Measurements from ENCODE around the gene TIMELESS.
"Not testable (repeated sequence)": the region's sequence is repeated elsewhere in the genome, so short reads cannot be mapped to it uniquely, and the experiment has no call there.

Gene TIMELESS

DNA sequence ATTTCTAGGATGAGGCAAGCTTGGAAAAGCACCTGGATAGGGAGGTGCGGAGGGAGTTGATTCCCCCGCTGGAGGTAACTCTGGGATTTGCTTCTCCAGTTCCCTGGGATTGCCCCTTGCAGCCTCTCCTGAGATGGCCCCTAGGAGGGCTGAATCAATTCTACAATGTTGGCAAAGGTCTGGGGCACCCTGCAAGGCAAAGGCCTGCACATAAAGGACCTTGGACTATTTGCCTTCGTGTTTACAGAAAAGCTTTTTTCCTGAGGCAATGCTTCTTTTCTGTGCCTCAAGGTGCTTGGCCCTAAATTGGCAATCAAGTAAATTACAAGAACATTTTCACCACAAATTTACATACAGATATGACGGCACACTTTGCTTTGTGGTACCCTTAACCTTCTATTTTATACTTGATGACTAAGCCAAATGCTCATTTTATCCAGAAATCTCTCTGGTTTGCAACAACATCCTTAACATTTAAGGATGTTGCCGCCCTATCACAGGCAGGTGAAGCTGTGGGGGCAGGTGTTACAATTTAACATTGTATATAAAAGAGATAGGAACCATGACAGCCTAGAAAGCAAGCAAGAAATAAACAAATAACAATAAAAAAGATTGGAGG lies 40.3 kb downstream of the TIMELESS start:
- no peak for DNase-seq (ENCODE audit: low read depth)

DNA sequence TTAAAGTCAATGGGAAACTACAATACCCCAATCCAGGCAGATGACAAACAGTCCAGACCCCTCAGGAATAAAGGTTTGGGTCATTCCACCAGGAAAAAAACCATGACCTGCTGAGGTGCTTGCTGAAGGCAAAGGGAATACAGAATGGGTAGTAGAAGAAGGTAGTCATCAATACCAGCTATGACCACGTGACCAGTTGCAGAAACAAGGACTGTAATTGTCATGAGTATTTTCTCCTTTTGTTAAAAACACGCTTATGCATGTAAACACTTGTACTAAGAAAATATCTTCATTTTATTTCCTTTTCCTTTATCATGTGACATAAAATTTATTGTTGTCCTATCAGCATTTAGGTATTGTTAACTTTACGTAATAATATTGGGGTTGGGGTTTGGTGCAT lies 45.0 kb downstream of the TIMELESS start:
- not testable (repeated sequence) for DNase-seq (ENCODE audit: low read depth)

DNA sequence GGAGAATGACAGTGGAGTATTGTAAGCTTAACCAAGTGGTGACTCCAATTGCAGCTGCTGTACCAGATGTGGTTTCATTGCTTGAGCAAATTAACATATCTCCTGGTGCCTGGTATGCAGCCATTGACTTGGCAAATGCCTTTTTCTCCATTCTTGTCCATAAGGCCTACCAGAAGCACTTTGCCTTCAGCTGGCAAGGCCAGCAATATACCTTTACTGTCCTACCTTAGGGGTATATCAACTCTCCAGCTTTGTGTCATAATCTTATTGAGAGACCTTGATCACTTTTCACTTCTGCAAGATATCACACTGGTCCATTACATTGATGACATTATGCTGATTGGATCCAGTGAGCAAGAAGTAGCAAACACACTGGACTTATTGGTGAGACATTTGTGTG lies 47.6 kb downstream of the TIMELESS start:
- DNase-seq (ENCODE audit: low read depth), result not testable (repeated sequence)

- DNase-seq (ENCODE audit: low read depth), result not testable (repeated sequence)
These were observed 48.1 kb downstream of the TIMELESS start for GRCh38 chr12:56401125-56401524.

GRCh38 chr12:56399466-56399865 lies 49.8 kb downstream of the TIMELESS start:
- DNase-seq (ENCODE audit: low read depth), result not testable (repeated sequence)

GRCh38 chr12:56398324-56398723 lies 50.9 kb downstream of the TIMELESS start:
- DNase-seq (ENCODE audit: low read depth), result no peak

GRCh38 chr12:56392331-56392730 lies 56.9 kb downstream of the TIMELESS start:
- no peak for DNase-seq (ENCODE audit: low read depth)

DNA sequence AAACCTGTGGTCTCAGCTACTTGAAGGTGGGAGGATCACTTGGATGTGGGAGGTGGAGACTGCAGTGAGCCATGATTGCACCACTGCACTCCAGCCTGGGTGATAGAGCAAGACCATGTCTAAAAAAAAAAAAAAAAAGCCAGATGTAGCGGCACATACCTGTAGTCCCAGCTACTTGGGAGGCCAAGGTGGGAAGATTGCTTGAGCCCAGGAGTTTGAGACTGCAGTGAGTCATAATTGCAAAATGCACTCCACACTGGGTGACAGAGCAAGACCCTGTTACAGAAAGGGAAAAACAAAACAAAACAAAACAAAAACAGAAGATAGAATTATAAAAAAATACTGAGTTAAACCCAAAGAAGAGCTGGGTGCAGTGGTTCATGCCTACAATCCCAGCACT lies 57.5 kb downstream of the TIMELESS start:
- no peak for DNase-seq (ENCODE audit: low read depth)

GRCh38 chr12:56389412-56389811 lies 59.8 kb downstream of the TIMELESS start:
- no peak for DNase-seq (ENCODE audit: low read depth)

DNA sequence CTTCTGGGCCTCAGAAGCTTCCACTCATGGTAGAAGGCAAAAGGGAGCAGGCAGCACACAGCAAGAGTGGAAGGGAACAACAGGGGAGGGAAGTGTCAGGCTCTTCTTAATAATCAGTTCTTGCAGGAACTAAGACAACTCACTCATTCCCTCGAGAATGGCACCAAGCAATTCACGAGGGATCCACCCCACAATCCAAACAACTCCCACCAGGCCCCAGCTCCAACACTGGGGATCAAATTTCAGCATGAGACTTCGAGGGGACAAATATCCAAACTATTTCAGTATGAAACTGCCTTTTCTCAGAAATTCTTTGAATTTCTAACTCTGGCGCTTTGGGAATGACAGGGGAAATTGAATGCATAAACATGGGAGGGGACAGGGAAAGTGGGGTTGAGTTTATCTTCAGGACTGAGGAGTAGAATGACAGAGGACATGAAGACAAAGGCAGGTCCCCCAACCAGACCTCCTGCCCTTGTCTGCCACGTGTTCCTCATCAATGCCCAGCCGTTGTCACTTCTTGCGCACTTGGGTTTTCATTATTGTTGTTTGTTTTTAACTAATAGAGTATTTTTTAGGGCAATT lies 62.0 kb downstream of the TIMELESS start:
- no peak for DNase-seq (ENCODE audit: low read depth)

DNA sequence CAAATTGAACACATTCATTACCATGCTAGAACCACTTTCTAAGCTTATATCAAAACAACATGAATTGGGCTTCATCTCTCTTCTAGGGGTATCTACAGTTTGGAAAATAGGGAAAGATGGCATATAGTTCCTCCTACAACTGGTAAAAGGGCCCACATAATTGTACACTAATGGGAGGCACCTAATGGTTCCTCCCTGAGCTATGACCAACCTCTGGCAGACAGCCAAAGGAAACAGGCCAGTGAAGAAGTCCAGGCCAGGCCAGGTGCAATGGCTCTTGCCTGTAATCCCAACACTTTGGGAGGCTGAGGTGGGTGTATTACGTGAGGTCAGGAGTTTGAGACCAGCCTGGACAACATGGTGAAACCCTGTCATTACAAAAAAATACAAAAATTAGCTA lies 63.4 kb downstream of the TIMELESS start:
- no peak for DNase-seq (ENCODE audit: low read depth)

DNA sequence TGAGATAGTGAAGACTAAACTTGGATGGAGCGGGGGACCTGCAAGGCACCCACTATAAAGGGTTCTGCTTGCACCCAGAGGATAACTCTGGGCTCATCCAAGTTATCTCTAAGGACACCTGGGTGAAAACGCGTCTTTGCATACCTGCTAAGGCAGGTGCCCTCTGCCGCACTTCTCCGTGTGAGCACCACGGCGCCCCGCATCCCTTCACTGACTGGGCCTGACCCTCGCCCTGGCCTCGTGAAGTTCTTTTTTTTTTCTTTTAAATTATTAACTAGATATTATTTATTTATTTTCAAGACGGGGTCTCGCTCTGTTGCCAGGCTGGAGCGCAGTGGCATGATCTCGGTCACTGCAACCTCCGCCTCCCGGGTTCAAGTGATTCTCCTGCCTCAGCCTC lies 66.6 kb downstream of the TIMELESS start:
- DNase-seq (ENCODE audit: low read depth), result no peak

DNA sequence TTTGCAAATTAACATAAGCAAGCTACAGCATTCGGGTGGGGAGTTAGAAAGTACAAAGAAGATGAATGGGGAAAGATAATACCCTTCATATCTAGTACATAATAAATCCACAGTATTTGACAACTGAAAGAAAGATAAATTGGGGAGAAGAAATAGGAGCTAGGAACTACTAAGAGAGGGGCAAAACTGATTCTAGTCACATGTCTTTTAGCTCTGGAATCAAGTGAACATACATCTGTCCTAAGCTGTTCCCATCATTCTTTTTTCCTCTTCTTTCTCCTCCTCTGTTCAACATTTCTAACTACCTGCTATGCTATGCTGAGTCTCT lies 71.3 kb downstream of the TIMELESS start:
- no peak for DNase-seq (ENCODE audit: low read depth)

DNA sequence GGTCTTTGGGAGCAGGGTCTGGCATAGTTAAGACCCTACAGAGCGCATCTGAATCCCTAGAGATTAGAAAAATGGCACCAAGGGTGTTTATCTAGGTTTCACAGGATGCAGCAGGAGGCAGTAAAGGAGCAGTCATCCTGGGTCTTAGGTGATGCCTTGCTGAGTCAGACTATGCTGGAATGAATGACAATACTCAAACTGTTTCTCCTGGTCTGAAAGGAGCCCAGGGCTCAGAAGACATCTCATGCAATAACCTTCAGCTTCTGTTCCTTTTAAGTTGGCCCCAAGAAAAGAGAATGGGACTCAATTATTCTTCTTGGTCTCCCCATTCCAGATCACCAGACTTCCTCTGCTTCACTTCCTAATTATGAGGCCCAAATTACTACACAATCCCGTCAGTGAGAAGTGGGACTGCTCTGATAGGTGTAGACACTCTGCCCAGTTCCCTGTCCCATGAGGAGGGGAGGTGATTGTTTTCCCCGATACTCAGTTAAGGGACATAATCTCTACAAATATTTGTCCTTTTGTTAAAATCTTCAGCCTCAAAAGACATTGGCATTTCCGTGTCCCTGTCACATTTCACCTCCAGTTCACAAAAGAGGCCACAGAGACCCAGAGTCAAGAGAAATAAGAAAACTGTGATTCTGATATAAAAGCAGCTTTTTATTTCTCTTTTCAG lies 71.8 kb downstream of the TIMELESS start:
- DNase-seq (ENCODE audit: low read depth), result no peak

DNA sequence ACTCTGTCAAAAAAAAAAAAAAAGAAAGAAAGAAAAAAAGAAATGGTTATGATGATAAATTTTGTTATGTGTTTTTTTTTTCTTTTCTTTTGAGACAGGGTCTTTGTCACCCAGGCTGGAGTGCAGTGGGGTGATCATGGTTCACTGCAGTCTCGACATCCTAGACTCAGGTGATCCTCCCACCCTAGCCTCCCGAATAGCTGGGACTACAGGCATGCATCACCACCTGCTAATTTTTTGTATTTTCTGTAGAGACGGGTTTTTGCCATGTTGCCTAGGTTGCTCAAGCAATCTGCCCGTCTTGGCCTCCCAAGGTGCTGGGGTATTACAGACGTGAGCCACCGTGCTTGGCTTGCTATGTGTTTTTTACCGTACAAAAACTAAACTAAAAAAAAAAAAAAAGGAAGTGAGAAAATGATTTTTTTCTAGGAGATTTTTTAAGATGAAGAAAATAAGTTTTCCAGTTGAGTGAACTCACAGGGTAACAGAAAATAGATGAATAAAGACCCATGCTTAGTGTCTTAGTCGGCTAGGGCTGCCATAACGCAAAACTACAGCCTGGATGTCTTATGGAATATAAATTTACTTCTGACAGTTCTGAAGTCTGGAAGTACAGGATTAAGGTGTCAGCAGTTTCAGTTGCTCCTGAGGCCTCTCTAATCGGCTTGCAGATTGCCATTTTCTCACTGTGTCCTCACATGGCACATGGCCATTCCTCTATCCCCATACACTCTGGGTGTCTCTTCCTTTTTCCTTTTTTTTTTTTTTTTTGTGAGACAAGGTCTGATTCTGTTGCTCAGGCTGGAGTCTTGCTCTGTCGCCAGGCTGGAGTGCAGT lies 73.4 kb downstream of the TIMELESS start:
- DNase-seq (ENCODE audit: low read depth), result no peak

GRCh38 chr12:56374726-56375597 lies 74.3 kb downstream of the TIMELESS start:
- DNase-seq (ENCODE audit: low read depth), result no peak

DNA sequence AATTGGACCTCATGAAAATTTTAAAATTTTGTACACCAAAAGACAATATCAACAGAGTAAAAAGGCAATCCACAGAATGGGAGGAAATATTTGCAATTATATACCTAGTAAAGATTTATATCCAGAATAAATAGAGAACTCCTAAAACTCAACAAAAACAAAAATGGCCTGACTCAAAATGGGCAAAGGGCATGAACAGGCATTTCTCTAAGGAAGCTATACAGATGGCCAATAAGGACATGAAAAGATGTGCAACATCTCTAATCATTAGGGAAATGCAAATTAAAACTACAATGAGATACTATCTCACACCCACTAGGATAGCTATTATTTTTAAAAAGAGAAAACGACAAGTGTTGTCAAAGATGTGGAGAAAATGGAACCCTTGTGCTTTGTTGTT lies 75.7 kb downstream of the TIMELESS start:
- no peak for DNase-seq (ENCODE audit: low read depth)

- DNase-seq (ENCODE audit: low read depth), result no peak
These were observed 82.3 kb downstream of the TIMELESS start for GRCh38 chr12:56366948-56367347.

Data from stimulated activated CD8-positive, alpha-beta memory T cell treated with anti-CD3 and anti-CD28 coated beads, Interleukin-15, amount 100 ng/mL, for 24 hours (primary cell).